HCT116 (cell line): ENCODE measurements around the gene FAM47E. TPM values are rescaled to one million over a fixed set of nuclear protein-coding genes. Genes with fewer than 3 reads are reported as not detected.

Source experiments
- ATAC-seq: fragments of 200-7000 bp; cut with Tn5 transposase; 2 replicates; pipeline ENCODE4 v1.9.1; 2020; ENCODE audit warnings: mild to moderate bottlenecking, moderate library complexity
- BruUV-seq: library from RNA; stranded (reverse); fragments of 400-500 nt; replicated peaks from 2 replicates; lab custom pipeline; 2021; lab: Mats Ljungman, UMichigan
- CTCF ChIA-PET: fragments of 300-600 bp; sonication (Branson Sonifier 250); formaldehyde crosslinking; loops from one replicate; lab custom pipeline; 2021; ENCODE audit warnings: antibody characterized with exemption; lab: Charles Lee
- POLR2A ChIA-PET: fragments of 300-600, 350-600 bp; sonication (Branson Sonifier 250); formaldehyde crosslinking; loops from one replicate; lab custom pipeline; 2021; ENCODE audit warnings: antibody characterized with exemption; lab: Charles Lee
- RAD21 ChIA-PET, 2 experiments: fragments of 300-600 bp; sonication (Branson Sonifier 250); formaldehyde crosslinking; loops; one replicate each; lab custom pipeline; 2023; ENCODE audit warnings: low total read pairs in 2 of 2; ENCODE audit not compliant: uncharacterized antibody in 2 of 2, unreplicated experiment in 2 of 2, low non-redundant PET in 1 of 2; lab: Charles Lee
- DNase-seq: peaks from one replicate; pipeline ENCODE4 v3.0.0-alpha.2; 2010; ENCODE audit warnings: low read depth, low spot score
- H2AFZ ChIP-seq: fragments of 200-600 bp; shearing (Covaris generic), sonication (generic); 2 replicates; pipeline ENCODE4 v1.6.1; 2017; ENCODE audit warnings: low read depth, mixed run types, mixed read lengths, antibody characterized with exemption, low read length; ENCODE audit not compliant: poor library complexity, severe bottlenecking
- H3K27ac ChIP-seq: 2 replicates; pipeline ENCODE4 v1.5.1; 2012; ENCODE audit warnings: low read depth, low read length
- H3K27me3 ChIP-seq: fragments of 200-600 bp; sonication (generic); 2 replicates; pipeline ENCODE4 v1.6.1; 2016; ENCODE audit warnings: mixed run types, low read length, mixed read lengths; ENCODE audit not compliant: insufficient read depth
- H3K36me3 ChIP-seq, 2 experiments: fragments of 200-500 bp in 1 of 2; fragments of 200-600 bp in 1 of 2; sonication (Bioruptor generic) in 1 of 2; sonication (generic) in 1 of 2; 2 replicates each; pipeline versions ENCODE4 v1.5.1 to v1.6.1; 2014 to 2016; ENCODE audit warnings: low read length in 2 of 2, inconsistent platforms in 1 of 2, mixed read lengths in 1 of 2, mixed run types in 1 of 2; ENCODE audit not compliant: insufficient read depth in 2 of 2, control insufficient read depth in 1 of 2
- H3K4me1 ChIP-seq, 2 experiments: fragments of 200-600 bp in 1 of 2; sonication (generic) in 1 of 2; 2 replicates each; pipeline versions ENCODE4 v1.5.1 to v1.6.1; 2012 to 2017; ENCODE audit warnings: low read length in 2 of 2, inconsistent platforms in 1 of 2, mild to moderate bottlenecking in 1 of 2, mixed read lengths in 1 of 2, mixed run types in 1 of 2, moderate library complexity in 1 of 2; ENCODE audit not compliant: insufficient read depth in 2 of 2, control insufficient read depth in 1 of 2
- H3K4me2 ChIP-seq: fragments of 200-600 bp; sonication (generic); 2 replicates; pipeline ENCODE4 v1.6.1; 2017; ENCODE audit warnings: mixed run types, low read length, mixed read lengths
- H3K4me3 ChIP-seq, 2 experiments: fragments of 200-600 bp in 1 of 2; sonication (generic) in 1 of 2; replicated peaks in 1 of 2; 2 replicates each; pipeline ENCODE4 v1.5.1; 2011 to 2016; ENCODE audit warnings: low read length in 2 of 2, control low read depth in 1 of 2, low read depth in 1 of 2, mild to moderate bottlenecking in 1 of 2, mixed read lengths in 1 of 2, mixed run types in 1 of 2
- H3K79me2 ChIP-seq: fragments of 200-600 bp; sonication (generic); 2 replicates; pipeline ENCODE4 v1.6.1; 2017; ENCODE audit warnings: mild to moderate bottlenecking, mixed run types, low read length, moderate library complexity, mixed read lengths; ENCODE audit not compliant: insufficient read depth
- H3K9ac ChIP-seq: fragments of 200-600 bp; sonication (generic); 2 replicates; pipeline ENCODE4 v1.6.1; 2016; ENCODE audit warnings: low read length, mixed read lengths
- H3K9me2 ChIP-seq: fragments of 200-600 bp; sonication (generic), shearing (Covaris generic); 2 replicates; pipeline ENCODE4 v1.6.1; 2017; ENCODE audit warnings: mixed run types, mild to moderate bottlenecking, moderate library complexity; ENCODE audit not compliant: insufficient read depth
- H3K9me3 ChIP-seq, 2 experiments: fragments of 200-500 bp in 1 of 2; fragments of 200-600 bp in 1 of 2; sonication (Bioruptor generic) in 1 of 2; sonication (generic) in 1 of 2; 2 replicates each; pipeline ENCODE4 v1.6.1; 2014 to 2017; ENCODE audit warnings: low read length in 2 of 2, mixed read lengths in 2 of 2, inconsistent platforms in 1 of 2, low read depth in 1 of 2, mild to moderate bottlenecking in 1 of 2, mixed run types in 1 of 2, moderate library complexity in 1 of 2; ENCODE audit not compliant: control insufficient read depth in 1 of 2, insufficient read depth in 1 of 2
- H4K20me1 ChIP-seq: fragments of 200-600 bp; sonication (generic), shearing (Covaris generic); 2 replicates; pipeline ENCODE4 v1.6.1; 2017; ENCODE audit warnings: mixed run types, mild to moderate bottlenecking, moderate library complexity; ENCODE audit not compliant: insufficient read depth
- ATF3 ChIP-seq: IDR thresholded peaks from 2 replicates; pipeline ENCODE4 v1.6.1; 2012
- CEBPB ChIP-seq: IDR thresholded peaks from 2 replicates; pipeline ENCODE4 v1.6.1; 2012; ENCODE audit warnings: low read depth
- CTCF ChIP-seq, 3 experiments: fragments of 200-600 bp in 1 of 3; sonication (generic) in 1 of 3; IDR thresholded peaks in 2 of 3; conservative IDR thresholded peaks in 1 of 3; 2 replicates each; pipeline ENCODE4 v1.5.1; 2012 to 2017; ENCODE audit warnings: low read depth in 2 of 3, low read length in 2 of 3, antibody characterized with exemption in 1 of 3, borderline replicate concordance in 1 of 3, control low read depth in 1 of 3, mild to moderate bottlenecking in 1 of 3, mixed read lengths in 1 of 3, mixed run types in 1 of 3, moderate library complexity in 1 of 3; ENCODE audit not compliant: insufficient read depth in 1 of 3
- EGR1 ChIP-seq: IDR thresholded peaks from 2 replicates; pipeline ENCODE4 v1.6.1; 2012; ENCODE audit warnings: low read depth
- ELF1 ChIP-seq: IDR thresholded peaks from 2 replicates; pipeline ENCODE4 v1.6.1; 2012; ENCODE audit warnings: low read depth, borderline replicate concordance
- EZH2 ChIP-seq: fragments of 200-600 bp; sonication (generic); IDR thresholded peaks from 2 replicates; pipeline ENCODE4 v1.6.1; 2017; ENCODE audit warnings: antibody characterized with exemption, mixed run types
- JUND ChIP-seq: IDR thresholded peaks from 2 replicates; pipeline ENCODE4 v1.6.1; 2012
- RAD21 ChIP-seq: IDR thresholded peaks from 2 replicates; pipeline ENCODE4 v1.6.1; 2012; ENCODE audit warnings: low read depth, mild to moderate bottlenecking
- REST ChIP-seq: IDR thresholded peaks from 2 replicates; pipeline ENCODE4 v1.6.1; 2012; ENCODE audit warnings: low read depth
- SIN3A ChIP-seq: IDR thresholded peaks from 2 replicates; pipeline ENCODE4 v1.6.1; 2012; ENCODE audit warnings: low read depth
- YY1 ChIP-seq: IDR thresholded peaks from 2 replicates; pipeline ENCODE4 v1.6.1; 2011; ENCODE audit warnings: low read length, low read depth, moderate library complexity, mild to moderate bottlenecking; ENCODE audit not compliant: insufficient replicate concordance; ENCODE audit errors: extremely low read depth
- ZFX ChIP-seq: fragments of 450-650 bp; IDR thresholded peaks from 2 replicates; pipeline ENCODE4 v1.6.1; 2017
- intact Hi-C: fragments of 100-400 bp; cut with micrococcal nuclease; formaldehyde crosslinking; loops from 2 replicates; pipeline ENCODE4 v1.10.0; 2022
- total RNA-seq: library from RNA; stranded (reverse); gene quantifications from one replicate; pipeline ENCODE4 v1.2.1, GENCODE V29; 2021; ENCODE audit not compliant: unreplicated experiment

The FAM47E gene
- total RNA-seq, 1 experiment from 2014 or later: 0.91 TPM

- Histone ChIP-seq H3K4me2 (no peak overlapping the region), H3K4me1 (no peaks in the 10 kb centered on the region; a peak in 1 of 4 replicates), H3K4me3 (no peak overlapping the region), H2AFZ (no peak overlapping the region), H3K9me2 (no peaks in the 10 kb centered on the region), H3K27ac (no peak overlapping the region), H4K20me1 (no peaks in the 10 kb centered on the region), H3K27me3 (no peaks in the 10 kb centered on the region), H3K79me2 (no peaks in the 10 kb centered on the region), H3K9ac (no peak overlapping the region), H3K9me3 (no peaks in the 10 kb centered on the region), H3K36me3 (no peaks in the 10 kb centered on the region)
- no peak for TF ChIP-seq YY1
- TF ChIP-seq EZH2: no peak
- no peak for TF ChIP-seq ZFX
- no peak for TF ChIP-seq REST
- no peak for TF ChIP-seq ATF3
- no peak for TF ChIP-seq CTCF (IDR thresholded peaks at IDR 0.05 in 2 of 3, conservative IDR thresholded peaks at IDR 0.05 in 1 of 3; ENCODE audit: borderline replicate concordance in 1 of 3, insufficient read depth in 1 of 3, low read depth in 2 of 3, low read length in 2 of 3)
- no peak for TF ChIP-seq JUND
- TF ChIP-seq RAD21: no peak
- no peak for TF ChIP-seq EGR1
- TF ChIP-seq CEBPB: no peak
- no peak for TF ChIP-seq SIN3A
- no peak for TF ChIP-seq ELF1
- DNase-seq: no peak
- intact Hi-C loops: no loop called here
- BruUV-seq: no TSS peak
- no peak for ATAC-seq
- POLR2A ChIA-PET: no interaction called here
- RAD21 ChIA-PET: no interaction called here
- CTCF ChIA-PET: interaction anchor here (1.5 kb wide), 1 partner anchor 121 kb away, joined by 3 read pairs; no protein-coding TSS in a partner anchor
These were observed 5.4 kb downstream of the FAM47E start for GRCh38 chr4:76256968-76257367.
